ENCODE results near the gene AP4S1.
"Not testable (repeated sequence)": the region's sequence is repeated elsewhere in the genome, so short reads cannot be mapped to it uniquely, and the experiment has no call there.

The AP4S1 gene

GRCh38 chr14:31060253-31060875 lies 34.9 kb downstream of the AP4S1 start:
- TF ChIP-seq BCL11A (tag by site-specific recombination; IDR thresholded peaks at IDR 0.05; ENCODE audit: low read depth) (no peak), MYNN (tag by site-specific recombination; IDR thresholded peaks at IDR 0.05; ENCODE audit: borderline replicate concordance) (no peak), ZNF692 (tag by site-specific recombination; IDR thresholded peaks at IDR 0.05) (peak; percentile 76; the same call in 1 of the 2 replicates), ZBTB20 (tag by site-specific recombination; IDR thresholded peaks at IDR 0.05) (no peak), ZNF391 (tag by site-specific recombination; IDR thresholded peaks at IDR 0.05; ENCODE audit: borderline replicate concordance, low read depth) (no peak)
- Histone ChIP-seq H3K27ac (ENCODE audit: extremely low read depth, low read depth, low read length) (no peak overlapping the region), H3K4me3 (ENCODE audit: low read depth, low read length) (no peak overlapping the region), H3K4me1 (ENCODE audit: control insufficient read depth, insufficient read depth, low read length) (peaks cover 8% of the 10 kb centered on the region), H3K36me3 (ENCODE audit: control insufficient read depth in 2 of 2, insufficient read depth in 1 of 2, low read length in 2 of 2) (no peaks in the 10 kb centered on the region), H3K9me3 (ENCODE audit: control insufficient read depth, insufficient read depth, low read depth, low read length) (no peaks in the 10 kb centered on the region)
- CTCF ChIA-PET: interaction anchor here (0.7 kb wide), 1 partner anchor 19 kb away, joined by 3 read pairs; no protein-coding TSS in a partner anchor
- POLR2A ChIA-PET: interaction anchor here (0.5 to 1.9 kb wide), 2 partner anchors 20 to 34 kb away, joined by 4 to 10 read pairs; partner anchors contain the start of genes AP4S1 and STRN3

GRCh38 chr14:31062908-31063307 lies 37.5 kb downstream of the AP4S1 start:
- H3K4me3 ChIP-seq (ENCODE audit: low read depth, low read length); CTCF ChIA-PET; POLR2A ChIA-PET; H3K27ac ChIP-seq (ENCODE audit: extremely low read depth, low read depth, low read length); H3K36me3 ChIP-seq (ENCODE audit: control insufficient read depth in 2 of 2, insufficient read depth in 1 of 2, low read length in 2 of 2); H3K9me3 ChIP-seq (ENCODE audit: control insufficient read depth, insufficient read depth, low read depth, low read length); H3K4me1 ChIP-seq (ENCODE audit: control insufficient read depth, insufficient read depth, low read length): not testable (repeated sequence)

- POLR2A ChIA-PET: no interaction called here
- no peak overlapping the region for H3K4me3 ChIP-seq (ENCODE audit: low read depth, low read length)
- H3K9me3 ChIP-seq (ENCODE audit: control insufficient read depth, insufficient read depth, low read depth, low read length): no peaks in the 10 kb centered on the region
- H3K27ac ChIP-seq (ENCODE audit: extremely low read depth, low read depth, low read length): no peak overlapping the region
- CTCF ChIA-PET: interaction anchor here (0.7 kb wide), 1 partner anchor 15 kb away, joined by 3 read pairs; no protein-coding TSS in a partner anchor
- no peaks in the 10 kb centered on the region for H3K4me1 ChIP-seq (ENCODE audit: control insufficient read depth, insufficient read depth, low read length)
- TF ChIP-seq MZF1 (tag by site-specific recombination; IDR thresholded peaks at IDR 0.05; ENCODE audit: borderline replicate concordance) (no peak), ZNF521 (tag by site-specific recombination; IDR thresholded peaks at IDR 0.05) (no peak), ZNF239 (tag by site-specific recombination; IDR thresholded peaks at IDR 0.05) (no peak), KLF17 (tag by site-specific recombination; IDR thresholded peaks at IDR 0.05) (no peak), ZNF266 (tag by site-specific recombination; IDR thresholded peaks at IDR 0.05; ENCODE audit: low read depth) (no peak), ZNF518A (tag by site-specific recombination; conservative IDR thresholded peaks at IDR 0.05; ENCODE audit: low read depth) (no peak), PRDM10 (tag by site-specific recombination; IDR thresholded peaks at IDR 0.05) (no peak), ZNF600 (tag by site-specific recombination; IDR thresholded peaks at IDR 0.05) (no peak), ZNF544 (tag by site-specific recombination; IDR thresholded peaks at IDR 0.05) (no peak)
- H3K36me3 ChIP-seq (ENCODE audit: control insufficient read depth in 2 of 2, insufficient read depth in 1 of 2, low read length in 2 of 2): peaks cover 0 to 3% of the 10 kb centered on the region in 2 experiments; a peak in 1 of 3 replicates
Observed at GRCh38 chr14:31068235-31068634, 42.8 kb downstream of the AP4S1 start.

Measured in HEK293 (cell line).